Skeletal muscle tissue (tissue), 4 donors: ENCODE data around the gene UNC13B. TPM values are rescaled to one million over a fixed set of nuclear protein-coding genes. Genes with fewer than 3 reads are reported as not detected.
"Not testable (repeated sequence)": the region's sequence is repeated elsewhere in the genome, so short reads cannot be mapped to it uniquely, and the experiment has no call there.

Experiments
- H3K27ac ChIP-seq: one replicate; pipeline ENCODE4 v1.7.0; 2013; ENCODE audit warnings: mild to moderate bottlenecking, low read depth, low read length, inconsistent platforms
- H3K27me3 ChIP-seq, 3 donors: one replicate each; pipeline ENCODE4 v1.7.0; 2013; ENCODE audit warnings: low read length in 3 of 3; ENCODE audit not compliant: control insufficient read depth in 3 of 3, insufficient read depth in 3 of 3
- H3K36me3 ChIP-seq, 3 donors: one replicate each; pipeline ENCODE4 v1.7.0; 2013; ENCODE audit warnings: low read length in 3 of 3; ENCODE audit not compliant: control insufficient read depth in 3 of 3, insufficient read depth in 3 of 3
- H3K4me1 ChIP-seq, 3 donors: one replicate each; pipeline ENCODE4 v1.7.0; 2013; ENCODE audit warnings: low read length in 3 of 3, mild to moderate bottlenecking in 3 of 3; ENCODE audit not compliant: control insufficient read depth in 3 of 3, insufficient read depth in 3 of 3
- H3K4me3 ChIP-seq, 3 donors: one replicate each; pipeline ENCODE4 v1.7.0; 2013; ENCODE audit warnings: low read length in 3 of 3
- H3K9ac ChIP-seq, 3 donors: one replicate each; pipeline ENCODE4 v1.7.0; 2013; ENCODE audit warnings: low read length in 3 of 3, mild to moderate bottlenecking in 3 of 3, moderate library complexity in 2 of 3, low read depth in 1 of 3
- H3K9me3 ChIP-seq, 3 donors: one replicate each; pipeline ENCODE4 v1.7.0; 2013; ENCODE audit warnings: low read length in 3 of 3; ENCODE audit not compliant: control insufficient read depth in 3 of 3
- total RNA-seq: library from RNA; depleted of rRNA; stranded (reverse); fragments of >200 nt; gene quantifications from one replicate; pipeline ENCODE4 v1.2.3, GENCODE V29; 2014
- donor health status: Osteomylitis.

The UNC13B gene
- total RNA-seq, 1 donor from 2014 or later: 16.2 TPM

DNA sequence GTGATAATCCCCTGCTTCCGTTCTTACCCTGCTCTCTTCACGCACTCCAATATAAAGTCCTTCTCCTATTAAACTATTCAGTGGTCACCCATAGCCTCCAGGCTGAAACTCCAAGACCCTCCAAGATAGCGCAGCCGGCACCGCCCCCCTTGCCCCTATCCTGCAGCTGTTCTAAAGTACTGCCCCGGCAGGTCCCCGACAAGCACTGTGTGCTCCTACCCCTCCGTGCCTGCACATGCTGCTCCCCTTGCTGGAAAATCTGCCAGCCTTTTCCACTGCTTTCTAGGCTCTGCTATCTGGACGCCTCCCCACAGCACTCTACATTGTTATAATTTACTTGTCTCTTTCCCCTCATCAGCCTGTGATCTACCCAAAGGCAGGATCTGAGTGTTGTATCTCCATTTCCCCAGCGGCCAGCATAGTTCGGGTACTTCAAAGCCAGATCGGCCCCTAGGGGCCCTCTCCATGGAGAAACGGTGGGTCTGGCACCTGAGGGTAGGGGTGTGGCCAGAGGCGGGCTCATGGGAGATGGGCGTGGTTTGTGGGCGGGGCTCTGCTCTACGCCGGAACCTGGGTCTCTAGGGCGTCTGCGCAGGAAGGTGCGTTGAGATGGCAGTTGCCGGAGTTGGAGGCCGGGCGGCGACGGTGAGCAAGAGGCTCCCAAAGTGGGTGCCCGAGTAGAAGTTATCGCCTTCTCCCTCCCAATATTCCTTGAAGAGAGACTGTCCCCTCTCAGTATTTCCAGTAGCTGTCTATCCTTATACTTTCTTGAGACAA, 244.6 kb downstream of the UNC13B start:
- Histone ChIP-seq H3K9ac (no peak overlapping the region), H3K27me3 (no peaks in the 10 kb centered on the region), H3K36me3 (peaks cover 30 to 39% (median 38%) of the 10 kb centered on the region in 3 donors), H3K4me1 (no peaks in the 10 kb centered on the region), H3K9me3 (no peaks in the 10 kb centered on the region), H3K4me3 (no peak overlapping the region), H3K27ac (no peak overlapping the region)

DNA sequence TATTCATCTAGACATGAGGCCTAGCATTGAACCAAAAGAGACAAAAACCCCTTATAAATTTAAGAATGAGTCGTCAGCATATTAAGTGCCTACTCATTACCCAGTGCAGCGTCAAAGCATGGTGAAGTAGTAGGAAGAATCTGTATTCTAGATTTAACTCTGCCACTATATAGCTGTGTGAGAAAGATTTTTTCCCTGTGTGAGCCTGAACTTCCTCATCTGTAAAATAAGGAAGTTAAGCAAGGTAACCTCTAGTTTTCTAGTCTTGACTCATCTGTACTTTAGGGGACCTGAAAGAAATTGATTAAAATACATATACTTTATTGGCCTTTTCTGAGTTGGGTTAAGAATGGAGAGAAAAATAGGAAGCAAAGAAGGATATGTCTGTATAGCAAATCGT, 246.0 kb downstream of the UNC13B start:
- Histone ChIP-seq H3K36me3 (peaks cover 20 to 27% (median 24%) of the 10 kb centered on the region in 3 donors), H3K27ac (no peak overlapping the region), H3K27me3 (no peaks in the 10 kb centered on the region), H3K9ac (no peak overlapping the region), H3K9me3 (no peaks in the 10 kb centered on the region), H3K4me1 (no peaks in the 10 kb centered on the region), H3K4me3 (no peak overlapping the region)

DNA sequence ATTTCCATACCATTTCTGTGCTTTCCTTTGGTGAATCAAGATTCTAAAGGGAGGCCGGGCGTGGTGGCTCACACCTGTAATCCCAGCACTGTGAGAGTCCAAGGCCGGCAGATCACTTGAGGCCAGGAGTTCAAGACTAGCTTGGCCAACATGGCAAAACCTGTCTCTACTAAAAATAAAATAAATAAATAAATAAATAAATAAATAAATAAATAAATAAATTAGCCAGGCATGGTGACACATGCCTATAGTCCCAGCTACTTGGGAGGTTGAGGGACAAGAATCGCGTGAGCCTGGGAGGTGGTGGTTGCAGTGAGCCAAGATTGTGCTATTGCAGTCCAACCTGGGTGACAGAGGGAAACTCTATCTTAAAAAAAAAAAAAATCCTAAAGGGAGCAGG, 247.6 kb downstream of the UNC13B start:
- not testable (repeated sequence) for H3K9ac ChIP-seq, H3K27me3 ChIP-seq, H3K4me1 ChIP-seq, H3K4me3 ChIP-seq, H3K9me3 ChIP-seq, H3K27ac ChIP-seq
- H3K36me3 ChIP-seq: peaks cover 6 to 12% (median 10%) of the 10 kb centered on the region in 3 donors

DNA sequence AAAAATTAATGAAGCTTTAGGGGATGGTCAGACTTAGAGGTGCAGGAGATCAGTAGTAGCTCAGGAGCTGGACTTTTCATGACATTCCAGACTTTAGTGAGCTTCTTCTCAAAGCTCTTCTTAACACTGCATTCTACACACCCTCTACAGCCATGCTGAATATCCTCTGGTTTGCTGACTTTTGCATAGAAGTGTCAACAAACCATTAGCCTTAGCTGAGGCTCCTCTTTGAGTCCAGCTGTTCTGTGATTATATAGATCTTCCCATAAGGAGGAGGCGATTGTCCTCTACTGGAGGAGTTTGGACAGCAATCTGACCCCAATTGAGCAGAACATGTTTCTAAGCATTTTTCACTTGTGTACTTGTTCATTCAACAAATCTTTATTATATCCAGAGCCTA, 253.1 kb downstream of the UNC13B start:
- Histone ChIP-seq H3K9me3 (no peaks in the 10 kb centered on the region), H3K9ac (no peak overlapping the region), H3K27me3 (no peaks in the 10 kb centered on the region), H3K4me1 (no peaks in the 10 kb centered on the region), H3K27ac (no peak overlapping the region), H3K4me3 (no peak overlapping the region), H3K36me3 (peaks cover 0 to 2% (median 0%) of the 10 kb centered on the region in 3 donors)

DNA sequence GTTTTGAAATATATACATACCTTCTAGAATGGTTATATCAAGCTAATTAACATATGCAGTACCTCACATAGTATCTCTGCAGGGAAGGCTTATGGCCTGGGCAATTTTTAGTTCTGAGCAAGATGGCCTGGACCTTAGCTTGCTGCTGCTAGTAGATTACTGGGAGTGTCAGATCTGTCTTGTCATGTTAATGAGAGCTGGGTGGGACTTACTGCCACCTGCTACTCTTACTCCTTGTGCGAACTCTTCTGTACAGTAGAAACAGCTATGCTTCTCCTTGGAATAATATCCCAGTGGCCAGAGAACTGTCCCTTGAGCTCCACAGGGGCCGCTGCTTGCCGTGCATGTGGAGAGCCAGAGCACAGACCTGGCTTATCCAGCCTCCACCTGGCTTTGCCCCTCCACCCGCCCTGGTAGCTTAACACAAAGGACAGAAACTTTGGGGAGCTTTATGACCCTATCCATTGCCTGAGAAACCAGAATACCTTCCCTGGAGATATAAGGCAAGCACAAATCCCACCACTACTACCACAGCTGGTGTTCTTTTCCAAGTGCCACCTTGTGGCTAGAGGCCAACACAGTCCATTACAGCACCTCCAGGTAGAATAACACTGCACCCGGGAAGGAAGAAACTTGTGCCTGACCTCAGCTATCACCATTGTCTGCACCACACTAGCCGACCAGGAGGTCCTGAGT, 253.7 kb downstream of the UNC13B start:
- Histone ChIP-seq H3K9me3 (no peaks in the 10 kb centered on the region), H3K27me3 (no peaks in the 10 kb centered on the region), H3K27ac (no peak overlapping the region), H3K9ac (no peak overlapping the region), H3K4me3 (no peak overlapping the region), H3K36me3 (no peaks in the 10 kb centered on the region), H3K4me1 (no peaks in the 10 kb centered on the region)

DNA sequence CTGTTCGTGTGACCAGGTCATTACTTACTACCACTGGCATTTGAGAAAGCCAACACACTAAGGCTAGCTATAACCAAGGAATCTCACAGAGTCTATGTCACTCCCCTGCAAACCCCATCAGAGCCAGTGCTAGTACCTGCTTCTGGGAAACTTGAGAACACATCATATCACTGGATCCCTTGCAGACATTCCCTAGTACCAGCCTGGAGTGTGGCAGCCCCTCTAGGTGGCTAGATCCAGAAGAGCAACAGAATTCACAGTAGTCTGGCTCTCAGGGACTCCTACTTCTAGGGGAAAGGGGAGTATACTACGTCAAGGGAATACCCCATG, 254.3 kb downstream of the UNC13B start:
- Histone ChIP-seq H3K27ac (no peak overlapping the region), H3K36me3 (no peaks in the 10 kb centered on the region), H3K27me3 (no peaks in the 10 kb centered on the region), H3K4me1 (no peaks in the 10 kb centered on the region), H3K9me3 (no peaks in the 10 kb centered on the region), H3K4me3 (no peak overlapping the region), H3K9ac (no peak overlapping the region)

DNA sequence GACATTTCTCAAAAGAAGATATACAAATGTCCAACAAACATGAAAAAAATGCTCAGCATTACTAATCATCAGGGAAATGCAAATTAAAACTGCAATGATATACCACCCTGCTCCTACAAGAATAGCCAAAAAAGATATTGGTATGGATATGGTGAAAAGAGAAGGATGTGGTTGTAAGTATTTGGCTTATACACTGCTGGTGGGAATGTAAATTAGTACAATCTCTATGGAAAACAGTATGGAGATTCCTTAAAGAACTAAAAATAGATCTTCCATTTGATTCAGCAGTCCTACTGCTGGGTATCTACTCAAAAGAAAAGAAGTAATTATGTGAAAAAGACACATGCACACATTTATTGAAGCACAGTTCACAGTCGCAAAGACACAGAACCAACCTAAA, 260.5 kb downstream of the UNC13B start:
- no peak overlapping the region for H3K27ac ChIP-seq
- no peak overlapping the region for H3K9ac ChIP-seq
- no peaks in the 10 kb centered on the region for H3K27me3 ChIP-seq
- H3K36me3 ChIP-seq: no peaks in the 10 kb centered on the region
- H3K9me3 ChIP-seq: no peaks in the 10 kb centered on the region
- H3K4me3 ChIP-seq: no peak overlapping the region
- H3K4me1 ChIP-seq: peaks cover 0 to 3% (median 0%) of the 10 kb centered on the region in 3 donors

DNA sequence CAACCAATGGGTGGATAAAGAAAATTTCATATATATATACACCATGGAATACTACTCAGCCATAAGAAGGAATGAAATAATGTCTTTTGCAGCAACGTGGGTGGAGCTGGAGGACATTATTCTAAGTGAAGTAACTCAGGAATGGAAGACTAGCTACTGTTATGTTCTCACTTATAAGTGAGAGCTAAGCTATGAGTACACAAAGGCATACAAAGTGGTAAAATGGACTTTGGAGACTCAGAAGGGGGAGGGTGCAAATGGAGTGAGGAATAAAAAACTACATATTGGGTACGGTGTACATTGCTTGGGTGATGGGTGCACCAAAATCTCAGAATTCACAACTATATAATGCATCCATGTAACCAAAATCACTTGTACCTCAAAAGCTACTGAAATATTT, 260.9 kb downstream of the UNC13B start:
- Histone ChIP-seq H3K4me1 (peaks cover 0 to 3% (median 0%) of the 10 kb centered on the region in 3 donors), H3K27ac (no peak overlapping the region), H3K4me3 (no peak overlapping the region), H3K9me3 (no peaks in the 10 kb centered on the region), H3K27me3 (no peaks in the 10 kb centered on the region), H3K36me3 (no peaks in the 10 kb centered on the region), H3K9ac (no peak overlapping the region)

DNA sequence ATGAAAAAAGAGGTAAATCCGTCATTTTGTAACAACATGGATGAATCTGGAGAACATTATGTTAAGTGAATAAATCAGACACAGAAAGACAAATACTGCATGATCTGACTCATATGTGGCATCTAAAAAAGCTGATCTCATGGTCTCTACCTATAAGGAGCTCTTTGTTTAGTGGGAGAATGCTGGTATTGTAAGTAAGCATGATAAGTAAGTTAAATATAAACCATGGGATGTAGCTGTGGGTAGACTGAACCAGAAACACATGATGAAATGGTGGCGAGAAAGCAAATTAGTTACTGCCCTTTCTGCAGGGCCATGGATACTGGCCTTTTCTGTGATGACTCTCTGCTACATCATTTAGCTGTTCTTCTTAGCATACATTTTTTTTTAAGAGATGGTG, 261.7 kb downstream of the UNC13B start:
- Histone ChIP-seq H3K27ac (no peak overlapping the region), H3K9ac (no peak overlapping the region), H3K4me3 (no peak overlapping the region), H3K27me3 (no peaks in the 10 kb centered on the region), H3K4me1 (peaks cover 0 to 3% (median 0%) of the 10 kb centered on the region in 3 donors), H3K9me3 (peaks cover 0 to 1% (median 0%) of the 10 kb centered on the region in 3 donors), H3K36me3 (no peaks in the 10 kb centered on the region)
